ENCODE data around the gene DHX34.
"Not testable (repeated sequence)": the region's sequence is repeated elsewhere in the genome, so short reads cannot be mapped to it uniquely, and the experiment has no call there.

DHX34 gene

GRCh38 chr19:47348819-47349795 lies at the start of gene DHX34:
Gene DHX34 (plus strand): TSS chr19:47349315. CDS start chr19:47353031, 3,716 bp downstream.
- DNase-seq: peak; percentile 99

- not testable (repeated sequence) for DNase-seq
Measured at GRCh38 chr19:47300867-47301266, 48.2 kb upstream of the DHX34 start.

GRCh38 chr19:47302249-47302648 lies 46.9 kb upstream of the DHX34 start:
- DNase-seq: no peak

GRCh38 chr19:47303966-47304365 lies 45.1 kb upstream of the DHX34 start:
- no peak for DNase-seq

- peak; percentile 69 for DNase-seq
Measured at GRCh38 chr19:47305309-47305751, 43.8 kb upstream of the DHX34 start.

- no peak for DNase-seq
Measured at GRCh38 chr19:47306303-47306702, 42.8 kb upstream of the DHX34 start.

GRCh38 chr19:47309038-47309437 lies 40.1 kb upstream of the DHX34 start:
- no peak for DNase-seq

GRCh38 chr19:47309608-47310007 lies 39.5 kb upstream of the DHX34 start, which contains the start of gene C5AR1:
Gene C5AR1 (plus strand): TSS chr19:47309861. CDS start chr19:47309896, 35 bp downstream.
- DNase-seq: no peak

GRCh38 chr19:47310323-47310722 lies 38.8 kb upstream of the DHX34 start:
- DNase-seq: no peak

- no peak for DNase-seq
Measured at GRCh38 chr19:47310819-47311218, 38.3 kb upstream of the DHX34 start.

GRCh38 chr19:47312366-47313006 lies 36.6 kb upstream of the DHX34 start:
- no peak for DNase-seq

GRCh38 chr19:47313754-47314295 lies 35.3 kb upstream of the DHX34 start:
- no peak for DNase-seq

GRCh38 chr19:47315125-47315821 lies 33.8 kb upstream of the DHX34 start:
- DNase-seq: no peak

GRCh38 chr19:47316513-47316912 lies 32.6 kb upstream of the DHX34 start:
- DNase-seq: no peak

GRCh38 chr19:47319923-47320871 lies 28.9 kb upstream of the DHX34 start:
- DNase-seq: no peak

GRCh38 chr19:47321630-47322029 lies 27.5 kb upstream of the DHX34 start:
- no peak for DNase-seq

- DNase-seq: no peak
Measured at GRCh38 chr19:47322058-47322457, 27.1 kb upstream of the DHX34 start.

GRCh38 chr19:47323409-47323808 lies 25.7 kb upstream of the DHX34 start:
- no peak for DNase-seq

GRCh38 chr19:47323872-47324271 lies 25.2 kb upstream of the DHX34 start:
- no peak for DNase-seq

- DNase-seq: no peak
Measured at GRCh38 chr19:47324502-47324901, 24.6 kb upstream of the DHX34 start.

- no peak for DNase-seq
Measured at GRCh38 chr19:47330466-47330869, 18.6 kb upstream of the DHX34 start.

GRCh38 chr19:47331490-47331889 lies 17.6 kb upstream of the DHX34 start:
- DNase-seq: no peak

Measured in CD4-positive, alpha-beta T cell treated with Interleukin-6 for 4 hours (primary cell).